ENCODE results near the gene KRTAP10-7. TPM values are rescaled to one million over a fixed set of nuclear protein-coding genes. Genes with fewer than 3 reads are reported as not detected.

KRTAP10-7 gene, protein sequence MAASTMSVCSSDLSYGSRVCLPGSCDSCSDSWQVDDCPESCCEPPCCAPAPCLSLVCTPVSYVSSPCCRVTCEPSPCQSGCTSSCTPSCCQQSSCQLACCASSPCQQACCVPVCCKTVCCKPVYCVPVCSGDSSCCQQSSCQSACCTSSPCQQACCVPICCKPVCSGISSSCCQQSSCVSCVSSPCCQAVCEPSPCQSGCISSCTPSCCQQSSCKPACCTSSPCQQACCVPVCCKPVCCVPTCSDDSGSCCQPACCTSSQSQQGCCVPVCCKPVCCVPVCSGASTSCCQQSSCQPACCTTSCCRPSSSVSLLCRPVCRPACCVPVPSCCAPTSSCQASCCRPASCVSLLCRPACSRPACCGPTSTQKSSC
- total RNA-seq (ENCODE audit: low replicate concordance) = not detected in 2 replicates

DNA sequence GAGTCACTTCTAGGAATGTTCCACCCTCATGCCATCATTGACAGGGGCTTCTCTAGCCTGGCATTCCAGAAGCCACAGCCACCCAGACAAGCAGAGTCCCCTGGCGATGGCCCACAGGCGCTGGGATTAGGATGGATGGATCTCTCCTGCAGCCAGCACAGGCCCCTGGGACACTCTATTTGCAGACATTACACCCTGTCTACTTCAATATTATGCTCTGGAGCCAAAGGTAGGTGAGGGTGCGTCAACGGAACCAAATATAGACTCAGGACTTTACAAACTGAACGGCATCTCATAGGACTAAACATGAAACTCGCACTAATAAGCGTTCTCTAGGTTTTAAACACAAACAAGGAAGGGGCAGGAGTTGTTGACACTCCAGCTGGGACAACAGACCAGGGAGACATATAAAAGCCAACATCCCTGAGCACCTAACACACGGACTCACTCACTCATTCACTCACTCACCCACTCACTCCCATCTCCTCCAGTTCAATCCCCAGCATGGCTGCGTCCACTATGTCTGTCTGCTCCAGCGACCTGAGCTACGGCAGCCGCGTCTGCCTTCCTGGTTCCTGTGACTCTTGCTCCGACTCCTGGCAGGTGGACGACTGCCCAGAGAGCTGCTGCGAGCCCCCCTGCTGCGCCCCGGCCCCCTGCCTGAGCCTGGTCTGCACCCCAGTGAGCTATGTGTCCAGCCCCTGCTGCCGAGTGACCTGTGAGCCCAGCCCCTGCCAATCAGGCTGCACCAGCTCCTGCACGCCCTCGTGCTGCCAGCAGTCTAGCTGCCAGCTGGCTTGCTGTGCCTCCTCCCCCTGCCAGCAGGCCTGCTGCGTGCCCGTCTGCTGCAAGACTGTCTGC lies at the start of gene KRTAP10-7:
Gene KRTAP10-7 (plus strand): TSS at position 480 of the 861 bp plus-strand sequence. CDS start 25 bp downstream, at position 505.

DNA sequence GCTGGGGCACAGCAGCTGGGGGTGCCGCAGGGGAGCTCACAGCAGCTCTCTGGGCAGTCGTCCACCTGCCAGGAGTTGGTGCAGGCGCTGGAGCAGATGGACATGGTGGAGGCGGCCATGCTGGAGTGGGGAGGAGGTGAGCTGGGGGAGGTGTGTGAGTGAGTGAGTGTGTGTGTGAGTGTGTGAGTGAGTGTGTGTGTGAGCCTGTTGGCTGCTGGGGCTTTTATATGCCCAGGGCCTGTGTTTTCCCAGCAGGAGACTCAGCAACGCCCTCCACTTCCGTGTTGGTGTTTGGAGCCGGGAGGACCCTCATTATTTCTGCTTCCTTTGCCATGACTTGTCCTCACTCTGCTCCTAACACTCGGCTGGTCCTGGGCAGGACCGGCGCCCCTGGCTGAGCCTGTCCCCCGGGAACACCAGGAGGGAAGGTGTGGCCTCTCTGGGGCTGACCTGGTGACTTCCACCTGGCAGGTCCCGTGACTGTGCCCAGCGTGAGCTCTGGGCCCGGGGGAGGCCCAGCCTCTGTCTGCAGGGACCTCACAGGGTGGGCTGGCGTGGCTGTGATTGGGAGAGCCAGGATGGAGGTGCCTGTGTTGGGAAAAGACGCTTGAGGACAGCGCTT lies 48.9 kb upstream of the KRTAP10-7 start, which contains the start of gene KRTAP10-2:
Gene KRTAP10-2 (minus strand): TSS at position 166 of the 622 bp plus-strand sequence. CDS start 47 bp downstream, at position 119.

DNA sequence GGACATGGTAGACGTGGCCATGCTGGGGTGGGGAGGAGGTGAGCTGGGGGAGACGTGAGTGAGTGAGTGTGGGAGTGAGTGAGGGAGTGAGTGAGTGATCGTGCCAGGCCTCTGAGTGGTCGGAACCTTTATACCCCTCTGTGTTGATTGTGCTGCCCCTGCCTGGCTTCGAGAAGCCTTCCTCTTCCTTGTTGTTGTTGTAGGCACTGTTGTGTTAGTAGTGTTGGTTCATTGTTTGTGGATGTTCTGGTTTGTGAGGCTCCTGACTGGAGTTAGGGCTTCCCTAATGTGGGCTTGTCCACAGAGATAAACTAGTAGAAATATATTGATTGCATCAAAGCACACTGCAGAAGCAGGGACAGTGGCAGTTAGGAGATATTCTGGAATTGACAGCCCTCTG lies 41.7 kb upstream of the KRTAP10-7 start, which contains the start of gene KRTAP10-3:
Gene KRTAP10-3 (minus strand): TSS at position 101 of the 400 bp plus-strand sequence. CDS start 80 bp downstream, at position 21.

DNA sequence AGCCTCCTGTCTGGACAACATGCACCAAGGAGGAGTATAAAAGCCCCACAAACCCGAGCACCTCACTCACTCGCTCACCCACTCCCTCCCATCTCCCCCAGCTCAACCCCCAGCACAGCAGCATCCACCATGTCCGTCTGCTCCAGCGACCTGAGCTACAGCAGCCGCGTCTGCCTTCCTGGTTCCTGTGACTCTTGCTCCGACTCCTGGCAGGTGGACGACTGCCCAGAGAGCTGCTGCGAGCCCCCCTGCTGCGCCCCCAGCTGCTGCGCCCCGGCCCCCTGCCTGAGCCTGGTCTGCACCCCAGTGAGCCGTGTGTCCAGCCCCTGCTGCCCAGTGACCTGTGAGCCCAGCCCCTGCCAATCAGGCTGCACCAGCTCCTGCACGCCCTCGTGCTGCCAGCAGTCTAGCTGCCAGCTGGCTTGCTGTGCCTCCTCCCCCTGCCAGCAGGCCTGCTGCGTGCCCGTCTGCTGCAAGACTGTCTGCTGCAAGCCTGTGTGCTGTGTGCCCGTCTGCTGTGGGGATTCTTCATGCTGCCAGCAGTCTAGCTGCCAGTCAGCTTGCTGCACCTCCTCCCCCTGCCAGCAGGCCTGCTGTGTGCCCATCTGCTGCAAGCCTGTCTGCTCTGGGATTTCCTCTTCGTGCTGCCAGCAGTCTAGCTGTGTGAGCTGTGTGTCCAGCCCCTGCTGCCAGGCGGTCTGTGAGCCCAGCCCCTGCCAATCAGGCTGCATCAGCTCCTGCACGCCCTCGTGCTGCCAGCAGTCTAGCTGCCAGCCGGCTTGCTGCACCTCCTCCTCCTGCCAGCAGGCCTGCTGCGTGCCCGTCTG lies 26.6 kb upstream of the KRTAP10-7 start, which contains the start of gene KRTAP10-4:
Gene KRTAP10-4 (plus strand): TSS at position 100 of the 827 bp plus-strand sequence. CDS start 30 bp downstream, at position 130.

DNA sequence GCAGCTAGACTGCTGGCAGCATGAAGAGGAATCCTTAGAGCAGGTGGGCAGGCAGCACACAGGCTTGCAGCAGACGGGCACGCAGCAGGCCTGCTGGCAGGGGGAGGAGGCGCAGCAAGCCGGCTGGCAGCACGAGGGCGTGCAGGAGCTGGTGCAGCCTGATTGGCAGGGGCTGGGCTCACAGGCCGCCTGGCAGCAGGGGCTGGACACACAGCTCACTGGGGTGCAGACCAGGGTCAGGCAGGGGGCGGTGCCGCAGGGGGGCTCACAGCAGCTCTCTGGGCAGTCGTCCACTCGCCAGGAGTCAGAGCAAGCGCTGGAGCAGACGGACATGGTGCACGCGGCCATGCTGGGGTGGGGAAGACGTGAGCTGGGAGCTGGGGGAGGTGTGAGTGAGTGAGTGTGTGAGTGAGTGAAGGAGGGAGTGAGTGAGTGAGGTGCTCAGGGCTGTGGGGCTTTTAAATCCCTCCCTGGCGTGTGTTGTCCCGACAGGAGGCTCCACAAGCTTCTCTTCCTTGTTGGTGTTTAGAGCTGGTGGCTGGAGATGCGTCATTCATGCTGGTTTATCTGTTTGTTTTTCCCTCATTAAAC lies 20.1 kb upstream of the KRTAP10-7 start, which contains the start of gene KRTAP10-5:
Gene KRTAP10-5 (minus strand): TSS at position 374 of the 591 bp plus-strand sequence. CDS start 26 bp downstream, at position 348.

DNA sequence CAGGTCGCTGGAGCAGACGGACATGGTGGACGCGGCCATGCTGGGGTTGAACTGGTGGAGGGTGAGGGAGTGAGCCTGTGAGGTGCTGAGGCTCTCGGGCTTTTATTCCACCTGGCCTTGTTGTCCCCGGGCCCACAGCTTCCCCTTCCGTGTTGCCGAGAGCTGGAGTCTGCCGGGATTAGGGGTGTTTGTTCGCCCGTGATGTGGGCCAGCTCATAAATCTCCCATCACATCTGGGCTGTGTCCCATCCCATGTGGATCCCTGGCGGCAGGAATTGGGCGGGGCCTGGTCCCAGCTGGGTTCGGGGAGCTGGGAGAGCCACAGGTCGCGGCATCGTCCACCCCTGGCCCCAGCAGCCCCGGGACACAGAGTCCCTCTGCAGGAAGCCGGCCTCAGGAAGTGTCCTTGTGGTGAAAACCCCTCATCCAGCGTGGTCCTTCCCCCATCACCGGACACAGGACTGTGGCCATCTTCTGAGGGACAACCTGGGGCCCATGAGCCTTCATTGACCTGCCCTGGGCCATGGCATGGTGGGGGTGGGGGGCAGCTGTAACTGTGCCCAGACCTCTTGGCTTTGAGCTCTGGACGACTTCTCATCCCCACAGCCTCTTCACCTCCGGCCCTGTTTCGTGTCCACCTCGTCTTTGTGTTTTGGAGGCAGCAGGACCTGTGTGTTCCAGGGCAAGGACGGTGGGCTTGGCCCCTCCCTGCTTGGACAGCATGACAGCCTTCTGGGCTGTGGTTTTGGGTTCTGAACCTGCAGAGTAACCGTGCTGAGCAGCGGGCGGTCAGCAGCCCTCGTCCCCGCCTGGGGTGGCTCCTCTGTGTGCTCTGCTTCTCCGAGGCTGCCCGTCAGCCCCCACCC lies 7.7 kb upstream of the KRTAP10-7 start, which contains the start of gene KRTAP10-6:
Gene KRTAP10-6 (minus strand): TSS at position 60 of the 866 bp plus-strand sequence. CDS start 21 bp downstream, at position 39.

DNA sequence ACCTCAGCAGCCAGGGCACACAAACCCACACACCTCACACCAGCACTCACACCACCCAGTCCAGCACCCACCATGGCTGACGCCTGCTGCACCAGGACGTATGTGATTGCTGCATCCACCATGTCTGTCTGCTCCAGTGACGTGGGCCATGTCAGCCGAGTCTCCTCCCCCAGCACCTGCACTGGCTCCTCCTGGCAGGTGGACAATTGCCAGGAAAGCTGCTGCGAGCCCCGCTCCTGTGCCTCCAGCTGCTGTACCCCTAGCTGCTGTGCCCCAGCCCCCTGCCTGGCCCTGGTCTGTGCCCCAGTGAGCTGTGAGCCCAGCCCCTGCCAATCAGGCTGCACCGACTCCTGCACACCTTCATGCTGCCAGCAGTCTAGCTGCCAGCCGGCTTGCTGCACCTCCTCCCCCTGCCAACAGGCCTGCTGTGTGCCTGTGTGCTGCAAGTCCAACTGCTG lies 11.7 kb downstream of the KRTAP10-7 start, which contains the start of gene KRTAP10-8:
Gene KRTAP10-8 (plus strand): TSS at position 51 of the 458 bp plus-strand sequence. CDS start 22 bp downstream, at position 73.

DNA sequence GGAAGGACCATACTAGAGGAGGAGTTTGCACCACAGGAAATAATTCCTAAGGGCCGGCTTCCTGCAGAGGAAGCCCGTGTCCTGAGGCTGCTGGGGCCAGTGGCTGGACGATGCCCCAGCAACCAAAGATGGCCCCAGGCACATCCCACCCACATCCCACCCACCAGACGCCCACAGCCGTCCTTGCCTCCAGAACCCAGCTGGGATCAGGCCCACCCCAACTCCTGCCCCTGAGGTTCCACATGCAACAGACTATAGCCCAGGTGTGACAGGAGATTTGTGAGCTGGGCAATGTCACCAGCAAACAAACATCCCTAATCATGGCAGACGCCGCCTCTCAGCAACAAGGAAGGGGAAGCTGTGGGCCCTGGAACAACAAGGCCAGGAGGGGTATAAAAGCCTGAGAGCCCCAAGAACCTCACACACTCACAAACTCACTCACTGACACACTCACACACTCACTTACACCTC lies 26.3 kb downstream of the KRTAP10-7 start, which contains the start of gene KRTAP10-9:
Gene KRTAP10-9 (plus strand): TSS at position 421 of the 471 bp plus-strand sequence. CDS start 79 bp downstream, outside the sequence.

DNA sequence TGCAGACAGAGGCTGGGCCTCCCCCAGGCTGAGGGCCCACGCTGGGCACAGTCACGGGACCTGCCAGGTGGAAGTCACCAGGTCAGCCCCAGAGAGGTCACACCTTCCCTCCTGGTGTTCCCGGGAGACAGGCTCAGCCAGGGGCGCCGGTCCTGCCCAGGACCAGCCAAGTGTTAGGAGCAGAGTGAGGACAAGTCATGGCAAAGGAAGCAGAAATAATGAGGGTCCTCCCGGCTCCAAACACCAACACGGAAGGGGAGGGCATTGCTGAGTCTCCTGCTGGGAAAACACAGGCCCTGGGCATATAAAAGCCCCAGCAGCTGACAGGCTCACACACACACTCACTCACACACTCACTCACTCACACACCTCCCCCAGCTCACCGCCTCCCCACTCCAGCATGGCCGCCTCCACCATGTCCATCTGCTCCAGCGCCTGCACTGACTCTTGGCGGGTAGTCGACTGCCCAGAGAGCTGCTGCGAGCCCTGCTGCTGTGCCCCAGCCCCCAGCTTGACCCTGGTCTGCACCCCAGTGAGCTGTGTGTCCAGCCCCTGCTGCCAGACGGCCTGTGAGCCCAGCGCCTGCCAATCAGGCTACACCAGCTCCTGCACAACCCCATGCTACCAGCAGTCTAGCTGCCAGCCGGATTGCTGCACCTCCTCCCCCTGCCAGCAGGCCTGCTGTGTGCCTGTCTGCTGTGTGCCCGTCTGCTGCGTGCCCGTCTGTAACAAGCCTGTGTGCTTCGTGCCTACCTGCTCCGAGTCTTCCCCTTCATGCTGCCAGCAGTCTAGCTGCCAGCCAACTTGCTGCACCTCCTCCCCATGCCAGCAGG lies 36.8 kb downstream of the KRTAP10-7 start, which contains the start of gene KRTAP10-10:
Gene KRTAP10-10 (plus strand): TSS at position 339 of the 833 bp plus-strand sequence. CDS start 62 bp downstream, at position 401.

DNA sequence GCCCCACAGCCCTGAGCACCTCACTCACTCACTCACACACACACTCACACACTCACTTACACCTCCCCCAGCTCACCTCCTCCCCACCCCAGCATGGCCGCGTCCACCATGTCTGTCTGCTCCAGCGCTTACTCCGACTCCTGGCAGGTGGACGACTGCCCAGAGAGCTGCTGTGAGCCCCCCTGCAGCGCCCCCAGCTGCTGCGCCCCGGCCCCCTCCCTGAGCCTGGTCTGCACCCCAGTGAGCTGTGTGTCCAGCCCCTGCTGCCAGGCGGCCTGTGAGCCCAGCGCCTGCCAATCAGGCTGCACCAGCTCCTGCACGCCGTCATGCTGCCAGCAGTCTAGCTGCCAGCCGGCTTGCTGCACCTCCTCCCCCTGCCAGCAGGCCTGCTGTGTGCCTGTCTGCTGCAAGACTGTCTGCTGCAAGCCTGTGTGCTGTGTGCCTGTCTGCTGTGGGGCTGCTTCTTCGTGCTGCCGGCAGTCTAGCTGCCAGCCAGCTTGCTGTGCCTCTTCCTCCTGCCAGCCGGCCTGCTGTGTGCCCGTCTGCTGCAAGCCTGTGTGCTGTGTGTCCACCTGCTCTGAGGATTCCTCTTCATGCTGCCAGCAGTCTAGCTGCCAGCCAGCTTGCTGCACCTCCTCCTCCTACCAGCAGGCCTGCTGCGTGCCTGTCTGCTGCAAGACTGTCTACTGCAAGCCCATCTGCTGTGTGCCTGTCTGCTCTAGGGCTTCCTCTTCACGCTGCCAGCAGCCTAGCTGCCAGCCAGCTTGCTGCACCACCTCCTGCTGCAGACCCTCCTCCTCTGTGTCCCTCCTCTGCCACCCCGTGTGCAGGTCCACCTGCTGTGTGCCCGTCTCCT lies 46.2 kb downstream of the KRTAP10-7 start, which contains the start of gene KRTAP10-11:
Gene KRTAP10-11 (plus strand): TSS at position 49 of the 856 bp plus-strand sequence. CDS start 45 bp downstream, at position 94.

Other genes starting within 250 kb of the KRTAP10-7 start
- gene TRPM2, start 247.0 kb upstream of the KRTAP10-7 start, total RNA-seq (ENCODE audit: low replicate concordance) = under 0.01 TPM in 1 of 2 replicates, not detected in the other
- 0.12 and 0.38 TPM in 2 replicates for gene LRRC3, start 145.1 kb upstream of the KRTAP10-7 start, total RNA-seq (ENCODE audit: low replicate concordance)
- gene KRTAP10-1, start 60.4 kb upstream of the KRTAP10-7 start, total RNA-seq (ENCODE audit: low replicate concordance) = not detected in 2 replicates
- gene KRTAP10-2, start 49.1 kb upstream of the KRTAP10-7 start, total RNA-seq (ENCODE audit: low replicate concordance) = not detected in 2 replicates
- not detected in 2 replicates for gene KRTAP10-3, start 41.8 kb upstream of the KRTAP10-7 start, total RNA-seq (ENCODE audit: low replicate concordance)
- gene KRTAP10-4, start 26.9 kb upstream of the KRTAP10-7 start, total RNA-seq (ENCODE audit: low replicate concordance) = not detected in 2 replicates
- gene KRTAP10-5, start 20.0 kb upstream of the KRTAP10-7 start, total RNA-seq (ENCODE audit: low replicate concordance) = not detected in 2 replicates
- gene KRTAP10-6, start 8.1 kb upstream of the KRTAP10-7 start, total RNA-seq (ENCODE audit: low replicate concordance) = not detected in 2 replicates
- gene KRTAP10-8, start 11.5 kb downstream of the KRTAP10-7 start, total RNA-seq (ENCODE audit: low replicate concordance) = not detected in 2 replicates
- gene KRTAP10-9, start 26.5 kb downstream of the KRTAP10-7 start, total RNA-seq (ENCODE audit: low replicate concordance) = not detected in 2 replicates
- gene KRTAP10-10, start 36.8 kb downstream of the KRTAP10-7 start, total RNA-seq (ENCODE audit: low replicate concordance) = not detected in 2 replicates
- gene KRTAP10-11, start 45.8 kb downstream of the KRTAP10-7 start, total RNA-seq (ENCODE audit: low replicate concordance) = not detected in 2 replicates
- not detected in 2 replicates for gene KRTAP12-4, start 54.1 kb downstream of the KRTAP10-7 start, total RNA-seq (ENCODE audit: low replicate concordance)
- gene KRTAP12-3, start 57.3 kb downstream of the KRTAP10-7 start, total RNA-seq (ENCODE audit: low replicate concordance) = not detected in 2 replicates
- not detected in 2 replicates for gene KRTAP12-2, start 66.3 kb downstream of the KRTAP10-7 start, total RNA-seq (ENCODE audit: low replicate concordance)
- gene KRTAP12-1, start 81.6 kb downstream of the KRTAP10-7 start, total RNA-seq (ENCODE audit: low replicate concordance) = not detected in 2 replicates
- gene KRTAP10-12, start 96.6 kb downstream of the KRTAP10-7 start, total RNA-seq (ENCODE audit: low replicate concordance) = not detected in 2 replicates
- gene TSPEAR, start 111.0 kb downstream of the KRTAP10-7 start, total RNA-seq (ENCODE audit: low replicate concordance) = not detected in 2 replicates
- gene UBE2G2, start 201.2 kb downstream of the KRTAP10-7 start, total RNA-seq (ENCODE audit: low replicate concordance) = 61.3 and 64.7 TPM in 2 replicates
- 78.1 and 123 TPM in 2 replicates for gene SUMO3, start 217.5 kb downstream of the KRTAP10-7 start, total RNA-seq (ENCODE audit: low replicate concordance)

Data from smooth muscle cell of the coronary artery (primary cell).